GM23338 (cell line): ENCODE results near the gene NUDT5. TPM values are rescaled to one million over a fixed set of nuclear protein-coding genes. Genes with fewer than 3 reads are reported as not detected.

Experiments used
- ATAC-seq: fragments of 200-7000 bp; cut with Tn5 transposase; 3 replicates; pipeline ENCODE4 v1.9.1; 2020
- DNase-seq: peaks from one replicate; pipeline ENCODE4 v3.0.0-alpha.2; 2015; ENCODE audit warnings: low spot score
- H2AFZ ChIP-seq: fragments of 200-600 bp; sonication (generic); 2 replicates; pipeline ENCODE4 v1.8.0; 2016; ENCODE audit warnings: antibody characterized with exemption, mild to moderate bottlenecking, moderate library complexity
- H3F3A ChIP-seq: fragments of 200-600 bp; sonication (generic); replicated peaks from 2 replicates; pipeline ENCODE4 v1.8.0; 2017; ENCODE audit warnings: antibody characterized with exemption, mixed run types, low read depth
- H3K27ac ChIP-seq: fragments of 200-600 bp; sonication (generic); 2 replicates; pipeline ENCODE4 v1.6.1; 2016; ENCODE audit warnings: low read depth
- H3K27me3 ChIP-seq: fragments of 200-600 bp; sonication (generic); 2 replicates; pipeline ENCODE4 v1.8.0; 2016; ENCODE audit warnings: mild to moderate bottlenecking, mixed run types, moderate library complexity; ENCODE audit not compliant: insufficient read depth
- H3K36me3 ChIP-seq: fragments of 200-600 bp; sonication (generic); 2 replicates; pipeline ENCODE4 v1.8.0; 2016; ENCODE audit warnings: mild to moderate bottlenecking; ENCODE audit not compliant: insufficient read depth
- H3K4me1 ChIP-seq: fragments of 200-600 bp; sonication (generic); 2 replicates; pipeline ENCODE4 v1.8.0; 2016; ENCODE audit warnings: mild to moderate bottlenecking, moderate library complexity; ENCODE audit not compliant: insufficient read depth
- H3K4me2 ChIP-seq: fragments of 200-600 bp; sonication (generic); 2 replicates; pipeline ENCODE4 v1.7.1; 2017; ENCODE audit warnings: mixed run types
- H3K4me3 ChIP-seq: fragments of 200-600 bp; sonication (generic); 2 replicates; pipeline ENCODE4 v1.6.1; 2016; ENCODE audit warnings: mixed run types
- H3K79me2 ChIP-seq: fragments of 200-600 bp; sonication (generic); replicated peaks from 2 replicates; pipeline ENCODE4 v1.8.0; 2017; ENCODE audit warnings: mild to moderate bottlenecking; ENCODE audit not compliant: insufficient read depth
- H3K9me2 ChIP-seq: fragments of 200-600 bp; sonication (generic); 2 replicates; pipeline ENCODE4 v1.8.0; 2017; ENCODE audit not compliant: insufficient read depth
- H4K20me1 ChIP-seq: fragments of 200-600 bp; sonication (generic); replicated peaks from 2 replicates; pipeline ENCODE4 v1.8.0; 2017; ENCODE audit warnings: mild to moderate bottlenecking; ENCODE audit not compliant: insufficient read depth
- H3K27ac Mint-ChIP-seq: 2 replicates; pipeline ENCODE4 v1.8.0; 2020; ENCODE audit warnings: inconsistent platforms, mild to moderate bottlenecking, moderate library complexity, mixed read lengths
- H3K27me3 Mint-ChIP-seq: 3 replicates; pipeline ENCODE4 v1.8.0; 2022; ENCODE audit warnings: low read depth, mild to moderate bottlenecking, moderate library complexity, mixed read lengths, inconsistent platforms; ENCODE audit not compliant: insufficient read depth, poor library complexity
- H3K36me3 Mint-ChIP-seq: 3 replicates; pipeline ENCODE4 v1.8.0; 2021; ENCODE audit warnings: low read depth, mild to moderate bottlenecking, inconsistent platforms, moderate library complexity, mixed read lengths
- H3K4me1 Mint-ChIP-seq: 3 replicates; pipeline ENCODE4 v1.8.0; 2020; ENCODE audit warnings: mild to moderate bottlenecking, inconsistent platforms, mixed read lengths
- H3K4me3 Mint-ChIP-seq: 3 replicates; pipeline ENCODE4 v1.8.0; 2021; ENCODE audit warnings: moderate library complexity, mild to moderate bottlenecking, inconsistent platforms, mixed read lengths
- H3K9me3 Mint-ChIP-seq: 3 replicates; pipeline ENCODE4 v1.8.0; 2020; ENCODE audit warnings: moderate library complexity, mild to moderate bottlenecking, inconsistent platforms, mixed read lengths
- CREB1 ChIP-seq: fragments of 250-450 bp; sonication (Bioruptor Pico); IDR thresholded peaks from 2 replicates; pipeline ENCODE4 v1.5.0; 2020; ENCODE audit warnings: low read depth, mild to moderate bottlenecking, moderate library complexity
- CTCF ChIP-seq, 2 experiments: fragments of 200-600 bp in 1 of 2; sonication (generic) in 1 of 2; conservative IDR thresholded peaks; 2 replicates each; pipeline versions ENCODE4 v1.5.1 to v1.6.1; 2016 to 2017; ENCODE audit warnings: antibody characterized with exemption in 2 of 2, low read depth in 2 of 2, mild to moderate bottlenecking in 2 of 2, moderate library complexity in 1 of 2
- ETS1 ChIP-seq: IDR thresholded peaks from 2 replicates; pipeline ENCODE4 v1.6.1; 2016; ENCODE audit warnings: antibody characterized with exemption
- EZH2 ChIP-seq: fragments of 200-600 bp; sonication (generic); IDR thresholded peaks from one replicate; pipeline ENCODE4 v1.8.0; 2017; ENCODE audit warnings: antibody characterized with exemption, mild to moderate bottlenecking, low read depth; ENCODE audit not compliant: unreplicated experiment
- EZH2phosphoT487 ChIP-seq: fragments of 200-600 bp; sonication (generic); IDR thresholded peaks from one replicate; pipeline ENCODE4 v1.8.1; 2018; ENCODE audit warnings: antibody characterized with exemption; ENCODE audit not compliant: unreplicated experiment
- JUNB ChIP-seq: IDR thresholded peaks from one replicate; pipeline ENCODE4 v1.6.1; 2016; ENCODE audit warnings: antibody characterized with exemption; ENCODE audit not compliant: unreplicated experiment
- NANOG ChIP-seq: IDR thresholded peaks from 2 replicates; pipeline ENCODE4 v1.6.1; 2016; ENCODE audit warnings: antibody characterized with exemption, borderline replicate concordance
- POLR2AphosphoS5 ChIP-seq: IDR thresholded peaks from 2 replicates; pipeline ENCODE4 v1.6.1; 2016; ENCODE audit warnings: antibody characterized with exemption, low read depth
- REST ChIP-seq: IDR thresholded peaks from one replicate; pipeline ENCODE4 v1.6.1; 2018; ENCODE audit warnings: antibody characterized with exemption; ENCODE audit not compliant: unreplicated experiment
- STAT1 ChIP-seq: IDR thresholded peaks from one replicate; pipeline ENCODE4 v1.6.1; 2016; ENCODE audit warnings: antibody characterized with exemption; ENCODE audit not compliant: unreplicated experiment
- ZNF114 ChIP-seq: fragments of 250-450 bp; sonication (Bioruptor Pico); IDR thresholded peaks from 2 replicates; pipeline ENCODE4 v1.5.0; 2020; ENCODE audit warnings: mild to moderate bottlenecking, moderate library complexity
- ZNF331 ChIP-seq: fragments of 250-450 bp; sonication (Bioruptor Pico); IDR thresholded peaks from 2 replicates; pipeline ENCODE4 v1.5.0; 2020; ENCODE audit warnings: low read depth, mild to moderate bottlenecking, moderate library complexity
- ZNF462 ChIP-seq: fragments of 250-450 bp; sonication (Bioruptor Pico); IDR thresholded peaks from 2 replicates; pipeline ENCODE4 v1.5.0; 2020; ENCODE audit warnings: mild to moderate bottlenecking, moderate library complexity
- polyA plus RNA-seq: library from polyadenylated mRNA; unstranded; fragments of >200 nt; fragmentation: Nextera tagmentation; extraction: Ambion mirVana; gene quantifications from 2 replicates; pipeline ENCODE4 v1.2.1, GENCODE V29; 2016
- total RNA-seq: library from RNA; depleted of rRNA; stranded (reverse); fragments of >200 nt; shearing (Covaris generic); gene quantifications from 2 replicates; pipeline ENCODE4 v1.2.3, GENCODE V29; 2014

The NUDT5 gene
- total and polyA plus RNA-seq, 2 experiments from 2014 or later = 94.3 to 255 TPM

- TF ChIP-seq NANOG (no peak), CREB1 (no peak)
These were observed 41.2 kb downstream of the NUDT5 start (continued) for GRCh38 chr10:12154516-12154915.

GRCh38 chr10:12150163-12150562 is 45.5 kb downstream of the NUDT5 start:
- 0 out of 2 replicates have a peak, but pooled peaks cover 4% of the 10 kb centered on the region for H3K36me3 ChIP-seq
- H3K27ac ChIP-seq = no peak overlapping the region
- H2AFZ ChIP-seq = no peak overlapping the region
- no peaks in the 10 kb centered on the region for H3K79me2 ChIP-seq
- H3K4me1 Mint-ChIP-seq = no peaks in the 10 kb centered on the region
- no peak overlapping the region for H3K4me3 ChIP-seq
- peaks cover 11% of the 10 kb centered on the region; the same call in 1 of the 2 replicates for H4K20me1 ChIP-seq
- no peaks in the 10 kb centered on the region for H3K4me1 ChIP-seq
- ATAC-seq (no peak), DNase-seq (no peak)
- no peak for TF ChIP-seq CTCF (conservative IDR thresholded peaks at IDR 0.05; ENCODE audit: low read depth in 2 of 2)
- TF ChIP-seq ZNF114 (CRISPR knock-in tag) = no peak
- no peak for TF ChIP-seq ZNF331 (CRISPR knock-in tag)
- TF ChIP-seq ZNF462 (CRISPR knock-in tag) = no peak
- TF ChIP-seq JUNB = no peak
- TF ChIP-seq CREB1 = no peak
- no peak for TF ChIP-seq EZH2phosphoT487
- no peak for TF ChIP-seq STAT1
- TF ChIP-seq NANOG = no peak
- no peak for TF ChIP-seq POLR2AphosphoS5
- no peak for TF ChIP-seq ETS1
- no peak for TF ChIP-seq EZH2
- no peak for TF ChIP-seq REST
- H3K27me3 ChIP-seq = no peaks in the 10 kb centered on the region
- H3F3A ChIP-seq = no peaks in the 10 kb centered on the region
- H3K4me2 ChIP-seq = no peak overlapping the region
- H3K4me3 Mint-ChIP-seq = no peak overlapping the region
- no peak overlapping the region for H3K27ac Mint-ChIP-seq
- no peaks in the 10 kb centered on the region for H3K9me3 Mint-ChIP-seq
- no peaks in the 10 kb centered on the region for H3K9me2 ChIP-seq
- peaks cover 6% of the 10 kb centered on the region; the same call in 2 of the 3 replicates for H3K36me3 Mint-ChIP-seq
- H3K27me3 Mint-ChIP-seq = peaks cover 2% of the 10 kb centered on the region
